NCI-H2029 treated with DMSO at 0.1 percent for 48 hours (cell line): ENCODE measurements around the gene MRPL10.
A peak's percentile ranks its signal among the peaks of the same experiment; 100 is the strongest.

Source experiments
- DNase-seq: peaks from one replicate; lab custom pipeline; 2025; lab: John Stamatoyannopoulos, UW

Gene MRPL10

GRCh38 chr17:47831003-47831933, at the start of gene MRPL10, which contains the start of gene LRRC46:
TSS of gene MRPL10 (minus strand) at chr17:47831541. CDS start at chr17:47831511, 30 bp downstream.
TSS of gene LRRC46 (plus strand) at chr17:47831670. CDS start at chr17:47831990, 320 bp downstream.
- peak; percentile 73 for DNase-seq

DNA sequence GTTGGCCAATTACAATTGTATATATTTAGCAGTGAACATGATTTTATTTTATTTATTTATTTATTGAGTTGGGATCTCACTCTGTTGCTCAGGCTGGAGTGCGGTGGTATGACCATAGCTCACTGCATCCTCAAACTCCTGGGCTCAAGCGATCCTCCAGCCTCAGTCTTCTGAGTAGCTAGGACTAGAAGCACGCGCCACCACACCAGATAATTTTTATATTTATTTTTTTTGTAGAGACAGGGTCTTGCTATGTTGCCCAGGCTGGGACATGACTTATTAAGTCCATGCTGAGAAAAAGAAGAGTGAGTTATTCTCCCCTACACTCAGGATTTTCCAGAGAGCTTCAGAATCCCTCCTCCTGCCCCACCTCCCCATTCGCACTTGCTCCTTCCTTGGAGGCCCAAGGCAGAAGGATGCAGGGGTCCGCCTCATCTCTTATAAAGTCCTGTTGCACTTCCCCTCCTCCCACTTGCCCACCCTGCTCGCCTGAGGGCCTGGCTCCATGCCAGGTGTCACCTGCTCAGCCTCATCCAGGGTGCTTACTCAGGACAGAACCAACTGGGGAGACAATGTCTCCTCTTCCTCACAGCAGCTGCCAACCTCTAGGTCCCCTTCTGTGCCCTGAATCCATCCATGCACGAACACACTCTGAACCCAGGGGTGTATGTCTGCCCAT, 48.6 kb upstream of the MRPL10 start:
- no peak for DNase-seq

GRCh38 chr17:47879028-47879585, 47.8 kb upstream of the MRPL10 start:
- DNase-seq: no peak

DNA sequence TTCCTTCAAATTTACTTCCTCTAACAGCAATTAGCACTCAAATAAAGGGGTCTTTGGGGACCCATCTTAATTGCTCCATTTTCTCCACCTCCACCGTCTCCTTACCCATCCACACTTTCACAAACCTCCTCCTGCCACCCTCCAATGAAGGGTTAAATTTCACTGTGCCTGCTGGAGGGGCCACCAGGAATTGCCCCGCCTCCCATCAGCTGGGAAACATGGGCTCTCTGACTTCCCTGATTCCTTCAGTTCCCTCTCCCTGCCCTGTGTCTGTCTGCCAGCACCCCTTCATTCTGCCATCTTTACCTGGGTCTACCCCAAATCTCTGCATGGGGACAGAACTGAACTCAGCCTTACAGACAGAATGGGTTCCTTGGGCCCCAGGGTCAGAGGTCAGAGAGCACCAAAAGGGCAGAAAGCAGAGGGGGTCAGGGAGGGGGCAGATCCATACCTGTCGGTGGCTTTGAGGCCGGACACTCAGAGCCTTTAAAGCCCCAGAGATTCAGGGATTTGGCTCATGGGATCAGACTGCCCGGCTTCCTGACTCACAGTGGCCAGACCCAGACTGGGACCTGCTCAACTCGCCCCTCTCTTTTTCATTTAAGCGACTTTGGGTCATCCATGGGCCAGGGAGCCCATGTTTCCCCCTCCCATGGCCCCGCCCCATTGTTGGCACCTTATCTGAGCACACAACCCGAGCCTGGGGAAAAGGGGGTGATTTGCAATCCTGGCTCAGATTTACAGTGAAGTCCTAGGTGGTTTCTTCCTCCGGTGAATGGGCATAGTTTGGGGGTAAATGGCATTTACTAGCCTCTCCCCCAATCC, 47.1 kb upstream of the MRPL10 start:
- no peak for DNase-seq

DNA sequence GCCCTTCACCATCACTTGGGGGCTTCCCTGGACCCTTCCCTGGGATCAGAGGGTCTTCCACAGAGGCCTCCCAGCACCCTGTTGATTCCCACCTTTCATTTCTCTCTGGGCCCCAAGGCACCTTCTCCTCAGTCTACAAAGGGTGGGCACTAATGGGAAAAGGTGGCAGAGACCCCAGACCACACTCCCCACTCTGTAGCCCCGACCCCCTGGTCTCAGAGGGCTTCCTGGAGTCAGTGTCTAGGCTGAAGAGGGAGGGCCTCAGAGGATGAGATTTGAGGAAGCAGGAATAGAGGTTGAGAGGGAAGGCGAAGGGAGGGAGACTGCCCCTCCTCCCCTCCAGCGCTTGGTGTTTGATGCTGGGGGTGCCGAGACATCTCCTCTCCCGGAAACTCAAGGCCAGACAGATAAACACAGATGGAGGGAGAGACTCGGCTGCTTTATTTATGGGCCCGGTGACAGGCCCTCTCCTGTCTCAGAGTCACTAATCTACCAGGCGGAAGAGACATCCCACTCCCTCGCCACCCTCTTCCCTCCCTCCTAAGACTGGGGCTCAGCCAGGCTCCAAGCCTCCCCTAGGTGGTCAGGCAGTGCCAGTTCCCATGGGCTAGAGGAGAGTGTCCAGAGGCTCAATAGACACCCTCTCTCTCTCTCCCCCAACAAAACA, 46.2 kb upstream of the MRPL10 start:
- no peak for DNase-seq

- DNase-seq: no peak
These were observed 44.0 kb upstream of the MRPL10 start for GRCh38 chr17:47875011-47875985.

GRCh38 chr17:47873200-47874090, 42.1 kb upstream of the MRPL10 start:
- no peak for DNase-seq

GRCh38 chr17:47872651-47873161, 41.4 kb upstream of the MRPL10 start:
- DNase-seq: no peak

DNA sequence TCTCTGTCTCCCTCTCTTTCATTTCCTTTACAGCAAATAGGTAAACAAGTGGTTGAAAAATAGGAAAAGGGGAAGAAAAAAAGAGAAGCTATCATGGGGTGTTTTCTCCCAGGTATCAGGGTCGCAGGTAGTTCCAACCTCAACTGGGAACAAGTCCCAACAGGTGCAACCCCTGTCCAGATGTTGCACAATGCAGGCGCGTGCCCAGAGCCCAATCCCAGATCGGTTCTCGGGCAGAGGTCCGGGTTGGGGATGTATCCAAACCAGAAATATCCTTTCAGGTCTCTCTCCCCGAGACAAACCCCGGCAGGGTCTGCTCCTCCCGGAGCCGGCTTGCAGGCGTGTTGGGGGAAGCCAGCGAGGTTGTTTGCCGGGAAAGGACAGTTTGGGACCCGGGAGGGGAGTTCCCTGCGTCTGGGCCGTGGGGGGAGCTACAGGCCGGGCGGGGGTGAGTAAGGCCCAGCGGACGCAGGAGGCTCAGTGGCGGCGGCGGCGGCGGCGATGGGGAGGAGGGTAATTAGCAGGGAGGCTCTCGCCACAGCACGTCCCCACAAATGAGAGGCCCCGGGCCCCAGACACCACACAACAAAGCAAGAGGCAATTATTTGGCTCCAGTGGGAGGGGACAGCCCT, 40.8 kb upstream of the MRPL10 start:
- no peak for DNase-seq

GRCh38 chr17:47871048-47871447, 39.7 kb upstream of the MRPL10 start:
- DNase-seq: no peak

DNA sequence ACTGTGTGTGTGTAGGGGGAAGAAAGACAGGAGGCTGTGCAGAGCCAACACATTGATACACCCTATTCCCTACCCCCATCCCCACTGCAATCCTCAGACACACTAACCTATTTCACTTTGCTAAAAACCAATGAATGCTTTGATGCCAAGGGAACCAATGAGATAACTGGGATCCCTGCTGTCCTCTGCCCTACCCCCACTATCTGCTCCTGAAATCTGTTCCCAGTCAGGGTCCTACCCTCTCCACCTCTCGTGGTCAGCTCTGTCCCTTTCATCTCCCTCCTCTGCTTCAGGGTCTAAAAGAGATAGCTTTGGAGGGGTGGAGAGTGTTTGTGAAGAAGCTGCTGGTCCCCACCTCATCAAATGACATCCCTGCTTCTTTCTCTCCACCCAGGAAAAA, 38.7 kb upstream of the MRPL10 start:
- DNase-seq: no peak

- no peak for DNase-seq
These were observed 37.8 kb upstream of the MRPL10 start for GRCh38 chr17:47869114-47869513.

DNA sequence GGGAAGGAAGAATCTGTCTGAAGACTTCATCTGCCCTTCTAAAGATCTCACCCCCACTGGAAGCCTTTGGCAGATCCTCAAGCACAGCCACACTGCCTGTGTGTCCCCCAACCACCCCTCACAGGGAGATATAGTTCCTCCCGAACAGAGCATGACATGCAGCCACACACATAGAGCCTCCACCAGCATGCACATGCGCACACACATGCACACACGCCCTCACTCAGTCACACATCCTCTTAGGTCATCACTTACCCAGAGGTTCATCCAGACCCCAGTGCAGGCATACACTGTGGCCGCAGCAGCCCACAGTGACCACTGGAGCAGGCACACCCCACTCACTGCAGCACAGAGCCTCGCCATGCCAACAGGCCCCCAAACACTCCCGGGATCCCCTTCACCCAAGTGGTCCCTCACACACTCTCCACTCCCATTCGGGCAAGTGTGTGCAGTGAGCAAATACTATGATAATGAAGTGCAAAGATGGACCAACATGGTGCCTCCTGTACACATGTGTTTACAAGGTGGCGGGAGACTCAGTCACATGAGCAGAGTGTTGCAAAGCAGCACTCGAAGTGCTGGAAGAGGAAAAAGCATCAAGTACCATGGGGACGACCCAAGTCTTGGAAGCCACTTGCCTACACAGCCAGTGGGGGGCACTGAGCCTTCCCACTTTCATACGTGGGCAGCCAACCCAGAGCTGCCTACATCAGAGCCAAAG, 36.6 kb upstream of the MRPL10 start:
- DNase-seq: no peak

- DNase-seq: no peak
These were observed 35.6 kb upstream of the MRPL10 start for GRCh38 chr17:47866941-47867340.

GRCh38 chr17:47864791-47865216, 33.5 kb upstream of the MRPL10 start:
- no peak for DNase-seq

DNA sequence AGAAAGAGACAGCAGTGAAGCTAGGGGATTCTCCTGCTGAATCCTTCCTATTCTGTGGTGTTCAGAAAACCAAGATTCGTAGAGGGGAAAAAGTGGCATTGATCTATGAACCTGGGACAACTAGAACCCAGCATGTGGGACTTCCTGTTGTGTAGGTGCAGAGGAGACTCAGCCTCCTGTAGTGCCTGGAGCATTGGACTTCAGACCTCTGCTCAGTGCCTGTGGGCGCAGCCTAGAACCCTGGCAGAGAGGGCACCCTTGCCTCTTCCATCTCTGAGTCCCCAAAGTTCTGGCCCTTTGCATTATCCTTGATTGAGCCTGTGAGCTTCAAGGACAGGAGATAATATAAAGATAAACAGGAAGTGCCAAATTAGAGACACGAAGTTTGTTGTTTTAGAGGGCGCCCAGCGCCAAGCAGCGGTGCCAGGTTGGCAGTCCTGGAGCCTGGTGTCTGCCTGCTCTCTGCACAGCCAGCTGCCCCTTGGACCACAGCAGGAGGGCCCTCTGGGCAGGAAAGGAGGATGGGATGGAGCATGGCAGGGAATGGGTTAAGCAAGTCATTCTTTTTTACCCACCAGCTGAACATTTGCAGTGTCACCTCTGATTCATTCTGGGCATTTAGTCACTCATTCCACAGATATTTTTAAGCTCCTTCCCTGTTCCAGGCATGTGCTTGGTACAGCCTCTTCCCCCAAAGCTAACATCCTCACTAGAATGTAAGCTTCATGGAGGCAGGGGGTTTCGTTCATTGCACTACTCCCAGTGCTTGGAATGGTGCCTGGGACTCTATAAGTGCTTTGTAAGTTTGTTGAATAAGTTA, 31.5 kb upstream of the MRPL10 start:
- no peak for DNase-seq

DNA sequence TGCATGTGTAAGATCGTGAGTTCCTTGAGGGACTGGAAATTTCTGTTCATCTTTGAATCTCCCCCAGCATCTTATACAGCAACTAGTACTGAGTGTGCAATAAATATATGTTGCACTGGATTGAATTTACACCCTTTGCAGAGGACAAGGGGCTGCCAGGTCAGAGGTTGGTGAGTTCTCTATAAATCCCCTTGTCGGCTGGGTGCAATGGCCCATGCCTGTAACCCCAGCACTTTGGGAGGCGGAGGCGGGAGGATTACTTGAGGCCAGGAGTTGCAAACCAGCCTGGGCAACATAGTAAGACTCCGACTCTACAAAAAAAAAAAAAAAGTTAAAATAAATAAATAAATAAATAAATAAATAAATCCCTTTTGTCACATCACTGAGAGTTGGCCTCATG, 29.0 kb upstream of the MRPL10 start:
- DNase-seq: no peak
